GM18502 (cell line): Measurements from ENCODE around the gene ABCB6.
"Not testable (repeated sequence)": the region's sequence is repeated elsewhere in the genome, so short reads cannot be mapped to it uniquely, and the experiment has no call there.

Experiments used
- ATAC-seq: cut with Tn5 transposase; IDR thresholded peaks from one replicate; pipeline ENCODE4 v1.9.1; 2021; ENCODE audit warnings: mild to moderate bottlenecking; ENCODE audit not compliant: unreplicated experiment, poor library complexity

Gene ABCB6

DNA sequence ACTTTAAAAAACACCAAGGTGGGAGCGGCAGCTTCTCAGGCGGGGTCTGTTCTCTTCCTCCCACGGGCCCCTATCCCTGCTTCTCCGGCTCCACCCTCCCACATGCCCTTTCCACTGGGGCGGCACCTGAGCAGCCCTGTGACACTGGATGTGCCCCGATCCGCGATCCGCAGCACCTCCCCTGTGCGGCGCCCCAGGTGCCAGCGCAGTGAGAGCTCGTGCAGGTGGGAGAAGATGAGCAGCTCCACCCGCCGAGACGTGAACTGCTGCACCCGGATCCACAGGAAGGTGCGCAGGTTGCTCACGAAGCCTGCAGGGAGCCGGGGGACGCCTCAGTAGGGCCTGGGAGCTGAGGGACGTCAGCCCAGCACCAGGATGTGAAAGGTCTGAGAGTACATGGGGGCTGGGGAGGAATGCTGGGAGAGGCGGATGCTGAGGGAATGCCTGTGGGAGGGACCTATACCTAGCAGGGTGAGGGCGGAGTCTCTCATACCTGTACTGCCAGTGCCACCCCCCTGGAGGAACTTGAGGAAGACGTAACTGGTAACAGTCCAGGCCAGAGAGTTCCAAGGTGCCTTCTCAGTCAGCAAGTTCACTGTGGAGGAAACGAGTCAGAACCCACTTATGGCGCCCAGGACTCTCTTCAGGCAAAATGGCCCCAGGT is 2.8 kb downstream of the ABCB6 start:
- no peak for ATAC-seq

DNA sequence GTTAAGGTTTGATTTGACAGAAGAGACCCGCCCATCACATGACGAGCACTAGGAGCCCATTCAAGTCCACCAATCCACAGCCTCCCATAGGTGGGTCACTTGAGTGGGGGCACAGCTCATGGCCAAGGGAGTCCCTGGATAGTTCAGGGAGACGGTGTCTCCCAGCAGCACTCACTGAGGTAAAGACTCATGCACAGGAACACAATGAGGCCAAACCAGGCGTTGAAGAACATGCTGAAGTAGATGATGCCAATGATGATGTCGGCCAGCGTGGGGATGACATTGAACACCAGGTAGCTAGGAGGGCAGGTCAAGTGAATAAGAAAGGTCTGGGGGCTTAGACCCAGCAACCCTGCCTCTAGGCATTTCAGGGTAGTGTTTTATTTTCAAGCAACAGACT is 4.0 kb downstream of the ABCB6 start:
- ATAC-seq, result no peak

DNA sequence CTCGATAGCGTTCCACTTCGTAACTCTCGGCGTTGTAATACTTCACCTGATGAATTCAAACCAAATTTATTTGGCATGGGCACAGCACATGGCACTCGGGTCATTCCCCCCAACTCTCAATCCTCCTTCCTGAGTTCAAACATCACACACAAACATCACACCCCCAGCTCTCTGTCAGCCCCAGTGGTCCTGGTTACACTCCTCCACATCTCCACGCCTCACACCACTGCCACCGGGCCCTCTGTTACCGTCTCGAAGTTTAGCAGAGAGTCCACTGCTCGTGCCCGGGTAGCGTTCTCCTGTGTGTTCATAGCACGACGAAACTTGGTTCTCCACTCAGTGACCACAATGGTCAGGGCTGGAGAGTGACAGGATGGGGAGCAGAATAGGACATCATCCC is 4.6 kb downstream of the ABCB6 start:
- no peak for ATAC-seq

DNA sequence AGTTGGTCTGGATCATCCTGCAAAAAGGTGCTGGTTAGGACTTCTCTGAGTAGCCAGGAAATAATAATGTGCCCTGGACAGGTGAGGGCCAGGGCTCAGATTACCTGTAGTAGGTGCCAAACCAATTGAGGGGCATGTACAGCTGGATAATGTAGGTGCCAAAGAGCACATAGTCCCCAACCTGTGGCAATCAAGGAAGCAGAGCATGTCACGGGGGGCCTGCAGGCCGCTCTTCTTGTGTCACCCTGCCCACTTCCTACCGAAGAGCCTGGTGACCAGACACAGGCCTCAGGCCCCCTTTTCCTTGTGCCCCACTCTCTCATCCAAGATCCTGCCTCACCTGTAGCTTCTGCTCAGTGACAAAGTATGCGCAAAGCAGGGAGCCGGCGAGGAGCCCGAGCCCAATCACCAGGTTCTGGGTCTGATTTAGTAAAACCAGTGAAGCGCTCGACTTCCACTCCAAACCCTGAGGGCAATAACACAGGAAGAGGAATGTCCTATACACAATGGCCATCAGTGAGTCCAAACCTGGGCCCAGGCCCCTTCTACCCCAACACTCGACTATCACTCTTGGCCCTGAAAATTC is 5.2 kb downstream of the ABCB6 start:
- no peak for ATAC-seq

DNA sequence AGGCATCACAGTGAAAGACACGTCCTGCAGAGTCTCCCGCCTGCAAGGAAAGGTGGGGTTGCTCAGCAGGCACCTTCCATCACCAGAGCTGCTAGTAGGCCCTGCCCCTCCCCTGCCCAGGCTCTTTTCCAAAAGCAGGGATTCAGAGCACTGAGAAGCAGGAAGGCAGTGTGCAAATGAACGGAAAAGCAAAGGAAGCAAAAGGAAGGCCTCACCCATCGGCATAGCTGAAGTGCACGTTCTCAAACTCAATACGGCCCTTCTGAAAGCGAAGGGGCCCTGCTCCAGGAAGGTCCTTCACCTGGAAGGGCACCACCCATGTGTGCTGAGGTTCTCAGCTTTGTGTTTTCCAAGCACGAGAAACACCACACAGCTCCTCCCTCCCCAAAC is 5.7 kb downstream of the ABCB6 start:
- ATAC-seq, result no peak

DNA sequence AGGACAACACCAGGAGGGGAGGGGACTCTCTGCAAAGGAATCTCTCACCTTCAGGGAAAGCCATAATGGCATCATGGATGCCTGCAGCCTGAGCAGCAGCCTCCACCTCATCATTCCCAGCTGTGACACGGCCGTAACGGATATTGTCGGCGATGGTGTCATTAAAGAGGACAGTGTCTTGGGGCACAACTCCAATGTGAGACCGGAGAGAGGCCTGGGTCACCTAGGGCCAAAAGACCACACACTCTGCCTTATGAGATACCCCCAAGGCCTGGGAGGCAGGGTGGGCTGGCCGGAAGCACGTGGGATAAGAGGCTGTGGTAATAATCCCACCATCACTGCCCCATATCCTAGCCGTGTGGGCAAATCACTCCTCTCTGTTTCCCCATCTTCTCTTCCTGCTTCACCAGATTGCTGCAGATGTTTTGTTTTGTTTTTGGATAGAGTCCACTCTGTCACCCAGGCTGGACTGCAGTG is 7.8 kb downstream of the ABCB6 start:
- no peak for ATAC-seq

DNA sequence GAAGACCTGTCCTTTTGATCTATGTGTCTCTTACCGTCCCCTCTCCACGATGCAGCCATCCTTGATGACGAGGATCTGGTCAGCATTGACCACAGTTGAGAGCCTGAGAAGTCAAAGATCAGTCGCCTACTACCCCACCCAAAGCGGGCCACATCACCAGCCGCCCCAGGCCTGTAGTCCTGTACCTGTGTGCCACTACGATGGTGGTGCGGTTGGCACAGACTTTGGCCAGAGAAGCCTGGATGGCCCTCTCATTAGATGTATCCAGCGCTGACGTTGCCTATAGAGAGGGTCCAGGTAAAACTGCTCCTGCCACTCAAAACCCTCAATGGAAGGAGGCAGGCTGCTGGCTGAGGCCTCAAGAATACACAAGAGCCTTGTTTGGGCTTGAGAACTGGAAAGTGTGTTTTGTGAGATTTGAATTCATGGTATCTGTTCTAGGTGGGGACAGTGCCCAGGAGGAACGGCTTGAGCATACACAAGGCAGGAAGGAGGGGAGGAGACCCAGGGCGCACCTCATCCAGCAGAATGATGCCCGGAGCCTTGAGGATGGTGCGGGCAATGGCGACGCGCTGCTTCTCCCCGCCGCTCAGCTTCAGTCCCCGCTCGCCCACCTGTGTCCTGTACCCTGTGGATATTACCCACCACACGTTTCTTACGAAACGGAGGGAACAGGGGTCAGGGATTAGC is 8.4 kb downstream of the ABCB6 start:
- ATAC-seq, result no peak

- ATAC-seq, result no peak
These were observed 9.2 kb downstream of the ABCB6 start for GRCh38 chr2:219209236-219210195.

- ATAC-seq, result no peak
These were observed 10.6 kb downstream of the ABCB6 start for GRCh38 chr2:219207884-219208740.

- ATAC-seq, result peak; percentile 1
These were observed 11.4 kb downstream of the ABCB6 start for GRCh38 chr2:219207134-219207883.

DNA sequence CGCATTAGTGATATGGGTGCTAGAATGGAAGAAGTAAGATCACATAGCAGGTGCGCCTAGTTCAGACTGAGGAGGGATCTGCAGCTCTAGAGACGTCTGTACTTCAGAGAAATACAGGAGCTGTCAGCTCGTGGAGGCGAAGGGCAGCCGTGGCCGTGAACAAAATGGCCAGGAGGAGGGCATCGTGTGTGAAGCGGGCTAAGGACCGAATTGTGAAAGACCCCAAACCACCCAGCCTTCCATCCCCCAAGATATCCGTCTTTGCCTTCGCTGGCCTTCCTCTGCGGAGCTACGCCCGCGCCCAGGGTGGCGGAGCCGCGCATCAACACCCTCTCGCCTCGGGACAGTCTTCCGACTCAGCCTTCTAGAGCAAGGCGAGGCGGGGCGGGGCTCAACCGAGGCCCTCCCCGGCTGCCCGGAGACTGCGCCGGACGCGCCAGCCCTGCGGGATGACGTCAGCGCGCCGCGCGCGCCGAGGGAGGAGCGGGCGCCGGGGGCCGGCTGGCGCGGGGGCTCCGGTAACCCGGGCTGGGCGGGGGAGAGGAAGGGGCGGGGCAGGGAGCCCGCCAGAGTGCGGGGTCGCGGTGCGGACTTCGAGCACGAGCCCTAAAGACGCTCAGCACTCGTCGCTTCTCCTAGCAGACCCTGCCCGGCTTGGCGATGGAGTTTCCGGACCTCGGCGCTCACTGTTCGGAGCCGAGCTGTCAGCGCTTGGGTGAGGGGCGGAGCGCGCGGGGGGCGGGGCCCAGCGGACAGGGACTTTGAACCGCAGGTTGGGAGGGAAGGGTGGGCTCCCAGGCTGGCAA is 12.2 kb downstream of the ABCB6 start, which contains the start of gene ZFAND2B:
ZFAND2B (plus strand) TSS at position 455 of the 806 bp plus-strand sequence; CDS start at position 661, 206 bp downstream.
- peak; percentile 96 for ATAC-seq

GRCh38 chr2:219205981-219206327 is 12.8 kb downstream of the ABCB6 start:
- no peak for ATAC-seq

DNA sequence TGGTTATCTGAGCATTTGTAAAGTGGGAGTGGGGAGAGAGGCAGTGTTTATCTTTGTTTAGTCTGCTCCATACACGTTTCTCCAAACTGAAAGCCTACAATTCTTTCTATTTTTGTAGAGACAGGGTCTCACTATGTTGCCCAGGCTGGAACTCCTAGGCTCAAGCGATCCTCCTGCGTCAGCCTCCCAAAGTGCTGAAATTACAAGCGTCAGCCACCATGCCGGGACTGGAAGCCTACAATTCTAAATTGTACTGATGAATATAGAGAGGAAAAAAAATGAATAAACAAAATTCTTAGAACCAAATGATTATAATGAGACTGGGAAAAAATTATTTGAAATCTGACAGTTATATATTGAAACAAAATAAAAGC is 13.6 kb downstream of the ABCB6 start:
- no peak for ATAC-seq

- ATAC-seq, result no peak
These were observed 14.2 kb downstream of the ABCB6 start for GRCh38 chr2:219204425-219205164.

GRCh38 chr2:219201331-219201730 is 17.4 kb downstream of the ABCB6 start:
- ATAC-seq, result not testable (repeated sequence)

DNA sequence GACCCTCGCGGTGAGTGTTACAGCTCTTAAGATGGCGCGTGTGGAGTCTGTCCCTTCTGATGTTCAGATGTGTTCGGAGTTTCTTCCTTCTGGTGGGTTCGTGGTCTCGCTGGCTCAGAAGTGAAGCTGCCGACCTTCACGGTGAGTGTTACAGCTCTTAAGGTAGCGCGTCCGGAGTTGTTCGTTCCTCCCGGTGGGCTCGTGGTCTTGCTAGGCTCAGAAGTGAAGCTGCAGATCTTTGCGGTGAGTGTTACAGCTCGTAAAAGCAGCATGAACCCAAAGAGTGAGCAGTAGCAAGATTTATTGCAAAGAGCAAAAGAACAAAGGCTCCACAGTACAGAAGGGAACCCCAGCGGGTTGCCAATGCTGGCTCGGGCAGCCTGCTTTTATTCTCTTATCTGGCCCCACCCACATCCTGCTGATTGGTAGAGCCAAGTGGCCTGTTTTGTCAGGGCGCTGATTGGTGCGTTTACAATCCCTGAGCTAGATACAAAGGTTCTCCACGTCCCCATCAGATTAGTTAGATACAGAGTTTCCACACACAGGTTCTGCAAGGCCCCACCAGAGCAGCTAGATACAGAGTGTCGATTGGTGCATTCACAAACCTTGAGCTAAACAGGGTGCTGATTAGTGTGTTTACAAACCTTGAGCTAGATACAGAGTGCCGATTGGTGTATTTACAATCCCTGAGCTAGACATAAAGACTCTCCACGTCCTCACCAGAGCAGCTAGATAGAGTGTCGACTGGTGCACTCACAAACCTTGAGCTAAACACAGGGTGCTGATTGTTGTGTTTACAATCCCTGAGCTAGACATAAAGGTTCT is 18.0 kb downstream of the ABCB6 start:
- ATAC-seq, result not testable (repeated sequence)
